Activated gamma-delta T cell treated with Interleukin-2 at 50 U/mL for 16 hours (primary cell): ENCODE data around the gene LDLRAP1.
"Not testable (repeated sequence)": the region's sequence is repeated elsewhere in the genome, so short reads cannot be mapped to it uniquely, and the experiment has no call there.

Source experiments
- DNase-seq: peaks from one replicate; pipeline ENCODE4 v3.0.0-alpha.2; 2020

LDLRAP1 gene

DNA sequence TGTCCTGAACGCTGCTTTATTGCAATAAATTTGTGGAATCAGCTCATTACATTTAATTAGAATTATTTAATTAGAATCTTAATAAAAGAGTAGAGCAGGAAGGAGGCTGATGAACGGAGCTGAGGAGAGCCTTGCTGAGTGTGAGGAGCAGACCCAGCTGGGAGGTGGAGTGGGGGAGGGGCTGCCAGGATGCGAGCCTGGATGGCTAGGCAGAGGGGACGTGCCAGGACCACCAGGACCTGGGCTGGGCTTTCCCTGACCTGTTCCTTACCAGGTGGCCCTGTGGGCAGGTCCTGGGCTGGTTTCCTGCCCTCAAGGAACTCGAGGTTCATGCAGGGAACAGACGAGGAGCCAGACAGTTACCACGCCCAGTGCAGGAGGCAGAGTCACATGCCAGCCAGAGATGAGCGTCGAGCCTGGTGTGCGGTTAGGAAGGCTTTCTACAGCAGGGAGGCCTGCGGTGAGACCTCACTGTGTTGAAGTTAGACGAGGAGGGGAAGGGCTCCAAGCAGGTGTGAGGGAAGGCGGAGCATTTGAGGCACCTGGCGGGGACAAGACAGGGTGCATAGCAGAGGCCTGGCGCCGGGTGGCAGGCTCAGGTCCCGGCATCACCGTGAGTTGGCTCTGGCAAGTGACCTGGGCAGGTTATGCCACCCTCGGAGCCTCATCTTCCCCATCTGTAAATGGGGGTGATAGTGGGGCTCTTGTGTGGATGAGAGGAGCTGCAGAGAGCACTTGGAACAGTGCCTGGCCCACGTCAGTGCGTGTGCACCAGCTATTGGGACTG is 33.9 kb downstream of the LDLRAP1 start:
- DNase-seq = no peak

DNA sequence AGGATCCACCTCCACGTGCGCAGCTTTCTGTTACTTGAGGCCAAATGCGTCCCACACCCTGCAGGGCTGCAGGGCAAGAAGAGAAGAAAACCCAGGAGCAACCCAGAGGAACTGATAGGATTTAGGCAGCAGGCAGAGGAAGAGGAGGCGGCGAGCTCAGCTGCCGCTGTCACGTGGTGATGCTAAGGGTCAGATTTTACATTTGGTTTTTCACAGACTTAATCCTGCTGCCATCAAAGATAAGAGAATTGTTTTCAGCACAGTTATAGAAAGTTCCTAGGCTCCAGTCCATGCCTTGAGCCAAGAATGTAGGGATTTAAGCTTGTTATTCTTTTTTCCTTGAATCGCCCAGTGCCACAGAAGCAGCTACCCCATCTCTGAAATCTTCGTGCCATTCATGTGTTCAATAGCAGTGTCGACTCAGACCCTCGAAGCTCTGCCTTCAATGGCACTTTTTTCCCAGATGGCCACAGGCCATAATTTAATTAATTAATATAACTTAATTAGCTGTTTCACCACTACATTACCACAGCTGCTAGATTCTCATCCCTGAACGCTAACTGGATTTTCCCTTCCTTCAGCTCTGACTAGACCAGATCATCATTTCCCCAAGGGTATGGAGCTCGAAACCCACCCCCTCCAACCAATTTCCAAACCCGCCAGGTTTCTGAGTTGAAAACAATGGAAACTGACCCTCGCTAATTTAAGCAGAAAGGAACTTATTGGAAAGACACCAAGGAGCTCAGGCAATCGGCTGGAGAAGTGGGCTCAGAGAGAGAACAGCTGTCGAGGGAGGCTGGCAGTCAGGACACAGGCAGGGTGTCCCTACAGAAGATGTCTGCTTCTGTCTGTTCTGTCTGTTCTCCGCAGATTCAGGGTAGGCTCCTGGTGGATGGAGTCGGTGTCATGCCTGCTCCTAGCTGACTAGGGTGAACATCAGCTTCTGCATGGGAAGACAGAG is 36.2 kb downstream of the LDLRAP1 start:
- DNase-seq = no peak

DNA sequence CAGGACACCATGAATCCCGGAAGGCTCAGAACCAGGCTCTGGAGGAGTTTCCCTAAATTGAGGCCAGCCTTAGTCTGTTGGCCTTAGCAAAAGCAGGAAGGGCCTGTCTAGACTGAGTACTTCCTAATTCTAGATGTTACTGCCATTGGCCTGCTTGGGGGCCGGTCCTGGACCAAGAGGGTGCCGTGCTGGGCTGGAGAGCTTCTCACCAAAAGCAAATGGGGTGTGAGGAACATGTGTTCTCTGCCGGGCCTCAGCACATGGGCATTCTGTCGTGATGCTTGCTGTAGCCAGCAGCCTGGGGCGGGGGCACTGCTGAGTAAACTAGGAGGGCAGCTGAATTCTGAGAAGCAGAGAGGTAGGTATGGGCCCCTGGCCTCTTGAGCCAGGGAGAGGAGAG is 37.5 kb downstream of the LDLRAP1 start:
- no peak for DNase-seq

DNA sequence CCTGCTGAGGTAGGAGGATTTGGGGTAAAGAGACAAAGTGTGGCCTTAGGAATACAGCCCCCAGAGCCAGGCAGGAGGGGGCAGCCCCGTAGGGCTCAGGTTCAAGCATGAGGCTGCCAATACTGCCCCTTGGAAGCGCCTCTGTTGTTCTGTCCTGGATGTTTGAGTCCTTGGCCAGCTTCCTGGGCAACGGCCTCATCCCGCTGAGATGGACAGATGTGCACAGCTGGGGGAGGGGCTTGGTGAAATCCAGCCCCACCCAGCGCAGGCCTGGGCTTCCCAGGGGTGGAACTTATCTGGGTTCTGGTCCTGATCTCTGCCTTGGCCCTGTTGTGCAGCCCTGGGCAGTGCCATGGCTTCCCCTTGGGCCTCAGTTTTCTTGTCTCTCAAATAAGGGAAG is 38.4 kb downstream of the LDLRAP1 start:
- no peak for DNase-seq

DNA sequence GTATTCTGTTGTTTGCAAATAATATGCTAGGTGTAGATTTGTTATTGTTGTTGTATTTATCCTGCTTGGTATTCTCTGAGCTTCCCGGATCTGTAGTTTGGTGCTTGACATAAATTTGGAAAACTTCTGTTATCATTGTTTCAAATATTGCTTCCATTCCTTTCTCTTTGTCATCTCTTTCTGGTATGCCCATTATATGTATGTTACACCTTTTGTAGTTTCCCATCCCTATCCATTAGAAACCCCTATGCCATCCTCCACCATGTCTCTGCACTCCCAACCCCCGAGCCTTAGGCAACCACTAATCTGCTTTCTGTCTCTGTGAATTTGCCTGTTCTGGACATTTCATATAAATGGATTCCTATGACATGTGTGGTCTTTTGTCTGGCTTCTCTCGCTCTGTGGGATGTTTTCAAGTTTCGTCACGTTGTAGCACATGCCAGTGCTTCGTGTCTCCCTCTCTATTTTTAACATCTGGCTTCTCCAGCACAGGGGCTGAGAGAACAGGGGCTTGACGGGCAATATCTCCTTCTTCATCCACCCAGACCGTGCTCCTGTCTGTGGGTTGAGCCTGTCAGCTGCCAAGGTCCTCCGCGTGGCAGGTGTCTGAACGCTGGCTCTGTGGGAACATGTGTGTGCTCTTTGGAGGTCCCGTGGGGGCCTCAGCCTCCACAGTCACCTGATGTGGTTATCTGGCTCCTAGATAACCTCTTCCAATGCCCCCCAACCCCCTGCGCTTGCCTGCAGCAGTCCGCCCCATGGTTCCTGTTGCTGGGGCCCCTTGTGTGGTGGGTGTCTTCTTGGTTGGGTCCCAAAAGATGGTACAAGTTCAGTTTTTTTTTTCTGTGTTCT is 40.3 kb downstream of the LDLRAP1 start:
- no peak for DNase-seq

DNA sequence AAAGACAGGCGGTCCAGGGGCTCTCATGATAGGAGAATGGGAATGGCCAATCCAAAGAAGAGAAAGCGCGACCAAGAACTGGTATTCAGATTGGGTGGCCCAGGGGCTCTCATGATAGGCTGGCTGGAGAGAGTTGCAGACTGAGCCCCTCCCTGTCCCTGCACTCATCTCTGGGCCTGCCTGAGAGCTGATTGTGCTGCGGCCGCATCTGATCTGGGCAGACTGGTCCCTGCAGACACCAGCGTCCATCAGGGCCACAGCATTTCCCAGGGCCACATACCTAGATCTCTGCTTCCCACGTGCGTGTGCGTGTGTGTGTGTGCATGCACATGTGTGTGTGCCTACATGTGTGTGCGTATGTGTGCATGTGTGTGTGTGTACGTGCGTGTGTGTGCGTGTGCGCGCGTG is 42.8 kb downstream of the LDLRAP1 start:
- no peak for DNase-seq

DNA sequence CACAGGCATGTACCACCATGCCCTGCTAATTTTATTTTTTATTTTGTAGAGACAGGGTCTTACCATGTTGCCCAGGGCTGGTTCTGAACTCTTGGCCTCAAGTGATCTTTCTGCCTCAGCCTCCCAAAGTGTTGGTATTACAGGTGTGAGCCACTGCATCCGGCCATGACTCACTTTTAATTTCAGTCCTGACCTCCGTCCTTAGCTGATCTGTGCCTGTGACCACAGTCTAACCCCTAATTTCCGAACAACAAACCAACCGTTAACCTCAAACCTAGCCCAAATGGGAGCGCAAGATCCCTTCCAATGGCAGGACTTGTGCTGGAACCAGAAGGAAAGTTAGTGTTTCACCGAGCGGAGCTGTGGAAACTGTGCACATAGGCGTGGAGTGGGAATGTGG is 43.9 kb downstream of the LDLRAP1 start:
- DNase-seq = no peak

DNA sequence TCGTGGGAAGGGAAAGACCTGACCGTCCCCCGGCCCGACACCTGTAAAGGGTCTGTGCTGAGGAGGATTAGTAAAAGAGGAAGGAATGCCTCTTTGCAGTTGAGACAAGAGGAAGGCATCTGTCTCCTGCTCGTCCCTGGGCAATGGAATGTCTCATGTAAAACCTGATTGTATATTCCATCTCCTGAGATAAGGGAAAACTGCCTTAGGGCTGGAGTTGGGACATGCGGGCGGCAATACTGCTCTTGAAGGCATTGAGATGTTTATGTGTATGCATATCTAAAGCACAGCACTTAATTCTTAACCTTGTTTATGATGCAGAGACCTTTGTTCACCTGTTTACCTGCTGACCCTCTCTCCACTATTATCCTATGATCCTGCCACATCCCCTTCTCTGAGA is 44.8 kb downstream of the LDLRAP1 start:
- not testable (repeated sequence) for DNase-seq

DNA sequence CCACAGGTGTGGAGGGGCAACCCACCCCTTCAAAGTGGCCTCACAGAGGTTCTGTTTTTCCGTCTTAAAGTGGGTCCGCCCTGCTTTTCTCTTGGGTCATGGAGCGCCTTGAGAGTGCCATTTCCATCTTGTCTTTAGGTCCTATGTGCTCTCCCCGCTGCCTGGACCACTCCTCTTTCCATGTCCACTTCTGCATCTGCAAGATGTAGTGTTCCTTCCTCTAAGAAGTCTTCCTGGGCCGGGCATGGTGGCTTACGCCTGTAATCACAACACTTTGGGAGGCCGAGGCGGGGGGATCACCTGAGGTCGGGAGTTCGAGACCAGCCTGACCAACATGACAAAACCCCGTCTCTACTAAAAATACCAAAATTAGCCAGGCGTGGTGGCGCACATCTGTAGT is 45.4 kb downstream of the LDLRAP1 start:
- not testable (repeated sequence) for DNase-seq

DNA sequence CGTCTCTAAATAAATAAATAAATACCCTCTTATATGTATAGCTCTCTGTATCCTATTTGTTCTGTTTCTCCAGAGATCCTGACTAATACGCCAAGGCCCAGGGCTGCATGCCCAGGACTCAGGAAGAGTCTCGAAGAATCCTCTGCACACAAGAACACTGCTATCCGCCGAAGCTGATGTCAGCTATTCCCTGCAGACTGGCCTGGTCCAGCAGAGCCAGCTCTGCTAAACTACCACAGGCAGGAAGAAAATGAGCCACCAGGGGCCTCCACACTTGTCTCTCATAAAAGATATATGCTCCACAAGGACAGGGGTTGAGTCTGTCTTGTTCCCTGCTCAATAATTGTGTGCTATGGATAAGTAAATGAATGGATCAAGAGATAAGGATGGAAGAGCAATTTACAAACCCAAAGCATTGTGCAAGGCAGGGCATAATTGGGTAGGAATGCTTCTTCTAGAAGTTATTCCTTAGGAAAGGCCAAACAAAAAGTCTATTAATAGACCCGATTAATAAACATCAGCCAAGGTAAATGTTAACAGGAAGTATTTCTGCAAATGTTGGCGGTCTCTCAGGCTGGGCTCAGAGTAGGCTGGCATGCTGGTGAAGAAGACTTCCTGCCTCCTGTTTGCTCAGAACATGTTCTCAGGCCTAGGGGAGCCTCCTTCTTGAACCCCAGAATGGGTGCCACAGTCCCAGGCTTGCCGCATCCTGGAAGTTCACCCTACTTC is 46.9 kb downstream of the LDLRAP1 start:
- no peak for DNase-seq

DNA sequence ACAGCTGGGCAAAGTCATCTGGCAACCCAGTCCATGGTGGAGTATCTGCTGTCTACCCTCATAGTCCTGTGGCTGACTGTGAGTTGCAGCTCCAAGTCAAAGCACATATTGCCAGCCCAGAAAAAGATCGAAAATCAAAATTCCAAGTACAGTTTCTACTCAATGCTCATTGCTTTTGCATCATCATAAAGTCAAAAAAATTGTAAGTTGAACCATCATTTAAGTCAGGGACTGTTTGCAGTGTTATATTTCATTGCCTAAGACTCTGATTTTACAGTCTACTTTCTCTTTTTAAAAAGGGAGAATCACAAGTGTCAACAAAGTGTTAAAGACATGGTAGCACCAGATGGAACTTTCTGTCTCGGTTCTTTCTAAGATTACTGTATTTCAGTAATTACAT is 50.5 kb downstream of the LDLRAP1 start:
- no peak for DNase-seq

DNA sequence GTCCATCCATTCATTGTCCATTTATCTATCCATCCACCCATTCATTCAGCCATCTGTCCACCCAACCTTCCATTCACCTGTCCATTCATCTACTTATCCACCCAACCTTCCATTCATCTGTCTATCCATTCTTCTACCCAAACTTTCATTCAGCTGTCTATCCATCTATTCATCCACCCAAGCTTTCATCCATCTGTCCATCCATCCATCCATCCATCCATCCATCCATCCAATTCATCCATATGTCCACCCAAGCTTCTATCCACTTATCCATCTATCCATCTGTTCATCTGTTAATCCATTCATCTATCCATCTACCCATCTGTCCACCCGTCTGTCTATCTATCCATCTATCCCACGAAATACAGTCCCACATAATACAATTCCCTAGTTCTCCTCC is 51.6 kb downstream of the LDLRAP1 start:
- DNase-seq = no peak

DNA sequence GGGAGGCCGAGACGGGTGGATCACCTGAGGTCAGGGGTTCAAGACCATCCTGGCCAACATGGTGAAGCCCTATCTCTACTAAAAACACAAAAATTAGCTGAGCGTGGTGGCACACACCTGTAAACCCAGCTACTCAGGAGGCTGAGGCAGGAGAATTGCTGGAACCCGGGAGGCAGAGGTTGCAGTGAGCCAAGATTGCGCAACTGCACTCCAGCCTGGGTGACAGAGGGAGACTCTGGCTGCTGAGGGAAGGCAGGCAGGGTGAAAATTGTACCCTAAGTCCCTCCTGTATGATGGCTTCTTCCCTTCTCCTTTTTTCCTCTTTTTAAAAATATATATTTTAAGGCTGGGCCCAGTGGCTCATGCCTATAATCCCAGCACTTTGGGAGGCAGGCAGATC is 53.2 kb downstream of the LDLRAP1 start:
- DNase-seq = not testable (repeated sequence)

DNA sequence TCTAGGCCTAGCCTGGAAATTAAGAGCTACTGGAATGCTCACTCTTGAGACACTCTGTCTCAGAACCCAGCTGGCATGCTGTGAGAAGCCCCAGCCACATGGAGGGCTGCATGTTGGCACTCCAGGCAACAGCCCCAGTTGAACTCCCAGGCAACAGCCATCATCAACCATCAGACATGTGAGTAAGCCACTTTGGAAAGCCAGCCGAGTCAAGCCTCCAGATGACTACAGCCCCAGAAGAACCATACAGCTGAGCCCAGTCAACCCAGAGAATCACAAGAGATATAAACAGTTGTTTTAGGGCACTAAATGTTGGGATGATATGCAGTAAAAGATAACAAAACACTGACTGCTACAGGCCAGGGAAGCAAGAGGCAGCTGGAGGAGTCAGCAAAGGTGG is 55.5 kb downstream of the LDLRAP1 start:
- no peak for DNase-seq

DNA sequence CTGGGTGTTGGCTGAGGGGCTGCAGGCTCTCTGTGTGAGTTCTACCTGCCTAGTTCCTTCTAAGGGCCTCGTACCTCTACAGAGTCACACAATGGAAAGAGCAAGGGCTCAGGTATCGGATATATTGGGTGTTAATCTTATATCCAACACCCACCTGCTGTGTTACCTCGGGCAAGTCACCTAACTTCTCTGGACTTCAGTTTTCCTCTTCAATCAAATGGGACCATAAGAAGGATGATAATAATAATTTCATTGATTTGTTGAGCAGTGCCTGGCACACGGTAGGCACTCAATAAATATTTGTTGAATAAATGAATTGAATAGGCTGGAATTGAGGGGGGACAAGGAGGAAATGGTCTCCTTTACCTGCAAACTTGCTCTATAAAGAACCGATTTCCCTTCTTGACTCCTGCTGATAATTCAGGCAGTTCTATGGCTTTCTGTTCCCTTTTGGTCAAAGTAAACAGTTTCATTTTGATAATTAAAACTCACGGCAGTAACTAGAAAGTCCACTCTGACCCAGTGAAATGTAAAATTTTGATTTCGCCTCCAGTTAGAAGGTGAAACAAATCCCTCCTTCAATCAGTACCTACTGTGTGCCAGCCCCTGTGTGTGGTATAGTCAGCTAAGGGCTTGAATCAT is 56.7 kb downstream of the LDLRAP1 start:
- DNase-seq = no peak

DNA sequence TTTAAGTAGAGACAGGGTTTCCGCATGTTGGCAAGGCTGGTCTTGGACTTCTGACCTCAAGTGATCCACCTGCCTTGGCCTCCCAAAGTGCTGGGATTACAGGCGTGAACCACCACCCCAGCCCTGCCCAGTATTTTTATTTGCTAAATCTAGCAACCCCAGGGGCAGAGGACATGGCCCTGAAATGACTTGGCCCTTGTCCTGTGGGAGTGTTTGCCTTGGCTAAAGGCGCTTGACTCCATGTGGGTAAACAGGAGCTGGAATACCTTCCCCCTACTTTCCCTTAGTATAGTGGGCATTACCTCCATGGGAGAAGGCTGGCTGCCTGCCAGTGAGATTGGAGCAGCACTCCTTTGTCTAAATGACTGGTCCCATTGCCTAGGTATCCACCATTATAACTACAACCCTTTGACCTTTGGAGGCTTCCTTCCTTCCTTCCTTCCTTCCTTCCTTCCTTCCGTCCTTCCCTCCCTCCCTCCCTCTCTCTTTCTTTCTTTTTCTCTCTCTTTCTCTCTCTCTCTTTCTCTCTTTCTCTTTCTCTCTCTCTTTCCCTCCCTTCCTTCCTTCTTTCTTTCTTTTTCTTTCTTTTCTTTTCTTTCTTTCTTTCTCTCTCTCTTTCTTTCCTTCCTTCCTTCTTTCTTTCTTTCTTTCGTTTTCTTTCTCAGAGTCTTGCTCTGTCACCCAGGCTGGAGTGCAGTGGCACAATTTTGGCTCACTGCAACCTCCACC is 57.7 kb downstream of the LDLRAP1 start:
- not testable (repeated sequence) for DNase-seq

DNA sequence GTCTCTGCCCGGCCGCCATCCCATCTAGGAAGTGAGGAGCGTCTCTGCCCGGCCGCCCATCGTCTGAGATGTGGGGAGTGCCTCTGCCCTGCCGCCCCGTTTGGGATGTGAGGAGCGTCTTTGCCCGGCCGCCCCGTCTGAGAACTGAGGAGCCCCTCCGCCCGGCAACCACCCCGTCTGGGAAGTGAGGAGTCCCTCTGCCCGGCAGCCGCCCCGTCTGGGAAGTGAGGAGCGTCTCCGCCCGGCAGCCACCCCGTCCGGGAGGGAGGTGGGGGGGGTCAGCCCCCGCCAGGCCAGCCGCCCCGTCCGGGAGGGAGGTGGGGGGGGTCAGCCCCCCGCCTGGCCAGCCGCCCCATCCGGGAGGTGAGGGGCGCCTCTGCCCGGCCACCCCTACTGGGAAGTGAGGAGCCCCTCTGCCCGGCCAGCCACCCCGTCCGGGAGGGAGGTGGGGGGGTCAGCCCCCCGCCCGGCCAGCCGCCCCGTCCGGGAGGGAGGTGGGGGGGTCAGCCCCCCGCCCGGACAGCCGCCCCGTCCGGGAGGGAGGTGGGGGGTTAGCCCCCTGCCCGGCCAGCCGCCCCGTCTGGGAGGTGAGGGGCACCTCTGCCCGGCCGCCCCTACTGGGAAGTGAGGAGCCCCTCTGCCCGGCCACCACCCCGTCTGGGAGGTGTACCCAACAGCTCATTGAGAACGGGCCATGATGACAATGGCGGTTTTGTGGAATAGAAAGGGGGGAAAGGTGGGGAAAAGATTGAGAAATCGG is 60.6 kb downstream of the LDLRAP1 start:
- not testable (repeated sequence) for DNase-seq

DNA sequence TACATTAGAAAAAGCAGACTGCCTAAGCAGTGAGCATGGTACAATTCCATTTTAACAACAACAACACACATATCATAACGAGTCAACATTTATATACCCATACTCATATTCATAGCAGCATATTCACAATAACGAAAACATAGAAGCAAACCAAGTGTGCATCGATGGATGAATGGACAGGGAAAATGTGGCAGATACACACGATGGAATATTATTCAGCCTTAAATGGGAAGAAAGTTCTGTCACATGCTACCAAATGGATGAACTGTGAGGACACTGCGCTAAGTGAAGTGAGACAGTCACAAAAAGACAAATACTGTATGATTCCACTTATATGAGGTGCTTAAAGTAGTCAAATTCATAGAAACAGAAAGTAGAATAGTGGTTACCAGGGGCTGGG is 63.7 kb downstream of the LDLRAP1 start:
- DNase-seq = no peak

DNA sequence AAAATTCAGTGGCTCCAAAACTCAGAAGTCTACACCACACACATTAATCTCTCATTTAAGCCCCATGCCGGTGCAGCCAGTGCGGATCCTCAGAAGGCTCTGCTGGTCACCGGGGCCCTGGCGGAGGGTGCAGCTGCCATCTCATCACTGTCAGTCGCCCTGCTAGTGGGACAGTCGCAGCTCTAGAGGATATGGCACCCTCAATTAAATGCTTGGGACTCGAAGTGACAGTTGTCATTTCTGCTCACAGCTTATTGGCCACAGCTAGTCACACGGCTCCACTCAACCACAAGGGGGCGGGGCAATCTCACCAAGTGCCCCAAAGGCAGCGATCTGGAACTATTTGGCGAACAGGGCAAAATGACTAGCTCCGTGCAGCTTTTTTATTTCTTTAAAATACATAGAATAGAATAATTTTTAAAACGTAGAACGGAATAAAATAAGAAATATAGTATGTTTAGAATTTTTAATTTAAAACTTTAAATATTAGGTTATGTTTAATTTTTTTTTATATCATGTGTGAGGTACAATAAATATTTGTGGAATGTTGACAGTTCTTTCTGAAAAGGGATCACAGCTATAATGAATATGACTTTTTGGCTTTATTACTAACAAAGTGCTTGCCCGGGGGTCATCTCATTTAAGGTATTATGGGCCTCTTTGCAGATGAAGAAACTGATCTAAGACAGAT is 65.2 kb downstream of the LDLRAP1 start:
- DNase-seq = peak; percentile 87

DNA sequence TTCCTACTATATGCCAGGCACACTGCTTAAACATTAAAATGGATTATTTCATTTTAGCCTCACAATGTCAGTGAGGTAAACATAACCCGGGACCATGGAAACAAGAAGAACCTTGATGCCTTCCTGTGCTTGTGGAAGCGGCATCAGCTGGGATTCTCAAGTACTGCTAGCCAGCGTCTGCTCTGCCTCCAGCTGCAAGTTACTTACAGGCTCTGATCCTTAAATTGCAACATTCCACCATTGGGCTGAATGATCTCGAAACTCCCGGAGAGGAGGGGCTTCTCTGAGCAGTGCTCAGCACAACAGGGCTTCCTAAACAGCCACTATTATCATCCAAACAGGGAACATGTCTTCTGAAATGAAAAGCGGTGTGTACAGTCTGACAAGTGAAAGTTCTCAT is 66.5 kb downstream of the LDLRAP1 start:
- DNase-seq = no peak
